ENCODE data around the gene NRM.
"Not testable (repeated sequence)": the region's sequence is repeated elsewhere in the genome, so short reads cannot be mapped to it uniquely, and the experiment has no call there.

Gene NRM

GRCh38 chr6:30666300-30666699 lies 24.5 kb downstream of the NRM start:
- DNase-seq (ENCODE audit: low read depth): not testable (repeated sequence)

- no peak for DNase-seq (ENCODE audit: low read depth)
Measured at GRCh38 chr6:30664994-30665767, 25.6 kb downstream of the NRM start.

- not testable (repeated sequence) for DNase-seq (ENCODE audit: low read depth)
Measured at GRCh38 chr6:30657922-30658321, 32.9 kb downstream of the NRM start.

GRCh38 chr6:30657454-30657853 lies 33.3 kb downstream of the NRM start:
- peak; percentile 51 for DNase-seq (ENCODE audit: low read depth)

GRCh38 chr6:30656513-30656912 lies 34.3 kb downstream of the NRM start:
- DNase-seq (ENCODE audit: low read depth): no peak

- DNase-seq (ENCODE audit: low read depth): no peak
Measured at GRCh38 chr6:30655743-30656094, 35.1 kb downstream of the NRM start.

GRCh38 chr6:30654798-30655742 lies 35.7 kb downstream of the NRM start:
- DNase-seq (ENCODE audit: low read depth): no peak

GRCh38 chr6:30651143-30651542 lies 39.6 kb downstream of the NRM start:
- no peak for DNase-seq (ENCODE audit: low read depth)

GRCh38 chr6:30647242-30648116 lies 43.3 kb downstream of the NRM start:
- peak; percentile 10 for DNase-seq (ENCODE audit: low read depth)

- DNase-seq (ENCODE audit: low read depth): peak; percentile 84
Measured at GRCh38 chr6:30646450-30647241, 44.1 kb downstream of the NRM start, which contains the start of gene C6orf136. C6orf136 (plus strand) TSS chr6:30647133; CDS start chr6:30647232, 99 bp downstream.

- DNase-seq (ENCODE audit: low read depth): no peak
Measured at GRCh38 chr6:30645989-30646388, 44.8 kb downstream of the NRM start.

GRCh38 chr6:30644769-30645168 lies 46.0 kb downstream of the NRM start:
- no peak for DNase-seq (ENCODE audit: low read depth)

GRCh38 chr6:30643656-30644055 lies 47.1 kb downstream of the NRM start:
- no peak for DNase-seq (ENCODE audit: low read depth)

- DNase-seq (ENCODE audit: low read depth): no peak
Measured at GRCh38 chr6:30641048-30641447, 49.7 kb downstream of the NRM start.

GRCh38 chr6:30640481-30640880 lies 50.3 kb downstream of the NRM start:
- DNase-seq (ENCODE audit: low read depth): no peak
